A549 treated with AZD2906 at 1 μM for 4 hours (cell line): Measurements from ENCODE around the gene POU2F2. TPM values are rescaled to one million over a fixed set of nuclear protein-coding genes. Genes with fewer than 3 reads are reported as not detected.

Experiments
- total RNA-seq: library from RNA; stranded (reverse); fragments of 200-300 nt; extraction: Qiagen RNA extraction; gene quantifications from 5 replicates; pipeline ENCODE4 v1.2.3, GENCODE V29; 2022

POU2F2 gene
- 0.23 to 0.45 TPM (median 0.35 TPM) in 5 replicates for total RNA-seq

GRCh38 chr19:42132030-42132628 lies at the start of gene POU2F2:
Gene POU2F2, minus strand, starts transcription at chr19:42132446. Its CDS starts 35 bp downstream, at chr19:42132411.

DNA sequence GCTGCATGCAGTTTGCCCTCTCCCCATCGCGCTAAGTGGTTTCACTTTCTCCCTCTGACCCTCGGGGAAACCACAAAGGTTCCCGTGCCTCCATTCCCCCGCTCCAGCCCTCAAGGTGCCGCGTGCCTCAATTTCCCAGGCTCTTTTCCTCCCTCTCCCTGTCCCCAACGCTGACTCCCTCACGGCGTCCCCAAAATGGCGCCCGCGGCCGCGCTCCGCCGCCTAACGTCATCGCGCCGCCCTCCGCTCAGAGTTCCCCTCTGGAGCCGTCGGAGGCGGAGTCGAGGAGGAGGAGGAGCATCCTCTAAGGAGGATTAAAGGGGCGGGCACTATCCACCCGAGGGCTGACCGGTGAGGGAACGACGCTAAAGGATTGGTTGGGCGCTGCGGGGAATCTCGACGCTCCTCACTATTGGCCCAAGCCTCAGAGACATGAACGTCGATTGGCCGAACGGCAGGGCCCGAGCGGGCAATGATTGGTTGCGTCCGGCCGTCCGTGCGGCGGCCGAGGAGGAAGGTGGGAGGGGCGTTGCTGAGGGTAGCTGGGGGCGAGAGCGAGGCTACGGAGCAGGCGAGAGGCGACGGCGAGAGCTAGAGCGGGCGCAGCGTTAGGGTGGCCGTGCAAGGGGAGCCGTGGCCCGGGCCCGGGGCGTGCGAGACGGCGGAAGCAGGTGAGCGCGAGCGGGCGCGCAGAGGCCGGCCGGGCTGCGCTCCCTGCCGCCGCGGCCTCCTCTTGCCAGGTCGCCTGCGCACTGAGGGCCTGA lies 56.4 kb downstream of the POU2F2 start, which contains the start of gene ZNF574:
Gene ZNF574, plus strand, starts transcription at position 551 of the 764 bp plus-strand sequence. CDS start 2,441 bp downstream, outside the sequence.

DNA sequence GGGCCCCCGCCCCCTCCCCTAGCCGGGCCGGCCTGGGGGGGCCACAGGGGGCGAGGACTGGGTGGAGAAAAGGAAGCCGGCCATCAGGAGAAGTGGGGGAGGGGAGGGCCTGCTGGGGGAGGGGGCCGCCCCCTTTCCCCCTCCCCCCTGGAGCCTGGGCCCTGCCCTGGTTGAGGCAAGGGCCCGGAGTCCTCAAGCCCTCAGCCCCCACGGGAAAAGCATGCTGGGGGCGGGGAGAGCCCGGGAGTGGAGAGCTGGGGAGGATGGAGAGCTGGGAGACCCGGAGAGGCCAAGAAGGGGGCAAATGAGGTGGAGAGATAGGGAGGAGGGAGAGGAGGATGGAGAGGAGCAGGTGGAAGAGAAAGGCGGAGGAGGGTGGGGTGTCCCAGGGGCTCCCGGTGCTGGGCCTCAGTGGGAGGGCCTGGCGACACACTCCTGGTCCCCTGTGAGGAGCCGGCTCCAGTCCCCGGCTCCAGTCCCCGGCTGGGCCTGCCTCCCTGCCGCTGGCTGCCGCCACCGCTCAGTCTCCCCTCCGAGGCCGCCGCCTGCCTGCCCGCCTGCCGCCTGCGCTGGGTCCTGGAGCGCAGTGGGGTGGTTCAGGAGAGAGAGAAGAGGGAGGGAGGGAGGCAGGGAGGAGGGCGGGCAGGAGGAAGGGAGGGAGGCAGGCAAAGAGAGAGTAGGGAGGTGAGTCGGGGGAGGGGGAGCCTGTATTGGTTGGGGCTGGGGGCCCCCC lies 62.5 kb downstream of the POU2F2 start, which contains the start of gene GRIK5:
Gene GRIK5, minus strand, starts transcription at position 588 of the 733 bp plus-strand sequence. CDS start 4,436 bp downstream, outside the sequence.

Other genes starting within 250 kb of the POU2F2 start
- gene ARHGEF1, start 249.3 kb downstream of the POU2F2 start, total RNA-seq: 77.7 to 113 TPM (median 104 TPM) in 5 replicates
- gene ERFL, start 204.0 kb downstream of the POU2F2 start, total RNA-seq: 0.22 to 0.37 TPM (median 0.28 TPM) in 5 replicates
- 204 to 299 TPM (median 270 TPM) in 5 replicates for gene RABAC1, start 173.1 kb downstream of the POU2F2 start, total RNA-seq
- 3.3 to 4.9 TPM (median 4.2 TPM) in 5 replicates for gene ATP1A3, start 138.2 kb downstream of the POU2F2 start, total RNA-seq
- gene GRIK5, start 62.2 kb downstream of the POU2F2 start, total RNA-seq: 0.23 to 0.66 TPM (median 0.42 TPM) in 5 replicates
- gene ZNF574, start 56.3 kb downstream of the POU2F2 start, total RNA-seq: 30.3 to 40.3 TPM (median 37.8 TPM) in 5 replicates
- 49.9 to 75.1 TPM (median 69.0 TPM) in 5 replicates for gene DEDD2, start 85.2 kb upstream of the POU2F2 start, total RNA-seq
- 18.6 to 21.0 TPM (median 20.2 TPM) in 5 replicates for gene ZNF526, start 87.9 kb upstream of the POU2F2 start, total RNA-seq
- 107 to 154 TPM (median 149 TPM) in 5 replicates for gene GSK3A, start 110.2 kb upstream of the POU2F2 start, total RNA-seq
- gene ERF, start 122.7 kb upstream of the POU2F2 start, total RNA-seq: 103 to 127 TPM (median 117 TPM) in 5 replicates
- gene CIC, start 136.8 kb upstream of the POU2F2 start, total RNA-seq: 41.0 to 51.7 TPM (median 50.3 TPM) in 5 replicates
- 3.6 to 5.2 TPM (median 3.9 TPM) in 5 replicates for gene PRR19, start 169.7 kb upstream of the POU2F2 start, total RNA-seq
- 121 to 152 TPM (median 151 TPM) in 5 replicates for gene PAFAH1B3, start 170.2 kb upstream of the POU2F2 start, total RNA-seq
- gene TMEM145, start 180.9 kb upstream of the POU2F2 start, total RNA-seq: 3.0 to 4.5 TPM (median 3.3 TPM) in 5 replicates
- 21.0 to 25.3 TPM (median 24.2 TPM) in 5 replicates for gene MEGF8, start 193.2 kb upstream of the POU2F2 start, total RNA-seq